ENCODE data around the gene PTTG1IP. TPM values are rescaled to one million over a fixed set of nuclear protein-coding genes. Genes with fewer than 3 reads are reported as not detected.

Gene PTTG1IP
- total and polyA plus RNA-seq, 2 of the 13 experiments (the other 11 are each of a cell fraction or from before 2014, with no cell fraction given): 161 to 700 TPM

DNA sequence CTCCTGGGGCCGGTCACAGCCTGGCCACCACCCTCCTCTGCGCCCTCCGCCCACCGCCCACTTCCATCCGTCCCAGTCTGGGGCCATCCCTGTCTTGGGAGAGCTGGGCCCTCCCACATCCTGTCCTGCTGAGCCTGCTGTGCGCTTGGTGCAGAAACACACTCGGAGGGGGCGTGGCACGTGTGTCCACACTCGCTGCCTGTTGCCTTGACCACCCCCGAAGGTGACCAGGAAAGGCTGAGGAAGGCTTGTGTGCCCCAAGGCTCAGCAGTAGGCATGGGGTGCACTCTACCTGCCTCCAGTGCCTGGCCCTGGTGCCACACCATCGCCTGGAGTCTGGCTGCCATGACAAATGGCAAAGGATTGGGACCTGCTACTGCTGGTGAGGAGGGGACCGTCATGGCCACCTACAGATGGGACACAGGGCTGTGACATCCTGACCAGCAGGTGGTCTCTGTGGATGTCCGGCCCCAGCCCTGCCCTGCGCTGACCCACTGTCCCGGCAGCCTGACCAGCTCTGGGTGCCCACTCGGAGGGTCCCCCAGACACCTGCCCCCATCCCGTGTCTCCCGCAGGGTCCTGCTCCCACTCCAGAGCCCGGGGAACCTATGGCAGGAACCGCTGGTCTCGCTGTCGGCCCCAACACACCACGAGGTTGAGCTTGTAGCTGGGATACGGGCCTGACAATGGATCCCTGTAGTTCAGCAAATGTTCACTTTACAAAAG is 23.2 kb upstream of the PTTG1IP start:
- Histone ChIP-seq H3K9me3 (ENCODE audit: low read length) (no peaks in the 10 kb centered on the region), H4K20me1 (ENCODE audit: insufficient read depth, low read length) (no peaks in the 10 kb centered on the region), H3K9ac (ENCODE audit: insufficient read depth, low read depth, low read length) (no peak overlapping the region), H3K36me3 (replicated peaks in 1 of 2; ENCODE audit: control insufficient read depth in 1 of 2, insufficient read depth in 2 of 2, low read length in 2 of 2) (no peaks in the 10 kb centered on the region), H3K79me2 (ENCODE audit: insufficient read depth, low read length) (no peaks in the 10 kb centered on the region), H3K4me2 (ENCODE audit: low read depth, low read length) (no peak overlapping the region), H2AFZ (ENCODE audit: low read length) (no peak overlapping the region), H3K27ac (ENCODE audit: extremely low read length, insufficient read depth, low read length) (no peak overlapping the region), H3K27me3 (ENCODE audit: control insufficient read depth in 1 of 2, insufficient read depth in 2 of 2, low read length in 2 of 2) (peaks cover 3 to 7% of the 10 kb centered on the region in 2 experiments; a peak in 2 of 5 replicates), H3K4me1 (ENCODE audit: insufficient read depth, low read length) (peaks cover 49% of the 10 kb centered on the region), H3K4me3 (replicated peaks in 1 of 3; ENCODE audit: insufficient read depth in 1 of 3, low read depth in 2 of 3, low read length in 3 of 3) (no peak overlapping the region)
- intact Hi-C loops (cut with micrococcal nuclease; ENCODE audit: unreplicated experiment) (no loop called here), in situ Hi-C loops (cut with HindIII; ENCODE audit: extremely low pct_ligation_motif_present, low pct_unique_long_range_greater_than_20kb) (no loop called here)
- no TSS peak for BruUV-seq (replicated peaks)
- ChIA-PET POLR2A (interaction anchor here (2.0 kb wide), 1 partner anchor 19 kb away, joined by 6 read pairs; no protein-coding TSS in a partner anchor), CTCF (ENCODE audit: low intra/inter-chr PET ratio, low total read pairs) (no interaction called here)
- DNase-seq (ENCODE audit: low spot score) (no peak), ATAC-seq (no peak), FAIRE-seq (no peak)
- TF ChIP-seq MYC (CRISPR knock-in tag; IDR thresholded peaks at IDR 0.05; ENCODE audit: borderline replicate concordance): 0 out of 2 replicates have a peak, but pooled peaks have one; percentile 15
- TF ChIP-seq, protein P1, sequence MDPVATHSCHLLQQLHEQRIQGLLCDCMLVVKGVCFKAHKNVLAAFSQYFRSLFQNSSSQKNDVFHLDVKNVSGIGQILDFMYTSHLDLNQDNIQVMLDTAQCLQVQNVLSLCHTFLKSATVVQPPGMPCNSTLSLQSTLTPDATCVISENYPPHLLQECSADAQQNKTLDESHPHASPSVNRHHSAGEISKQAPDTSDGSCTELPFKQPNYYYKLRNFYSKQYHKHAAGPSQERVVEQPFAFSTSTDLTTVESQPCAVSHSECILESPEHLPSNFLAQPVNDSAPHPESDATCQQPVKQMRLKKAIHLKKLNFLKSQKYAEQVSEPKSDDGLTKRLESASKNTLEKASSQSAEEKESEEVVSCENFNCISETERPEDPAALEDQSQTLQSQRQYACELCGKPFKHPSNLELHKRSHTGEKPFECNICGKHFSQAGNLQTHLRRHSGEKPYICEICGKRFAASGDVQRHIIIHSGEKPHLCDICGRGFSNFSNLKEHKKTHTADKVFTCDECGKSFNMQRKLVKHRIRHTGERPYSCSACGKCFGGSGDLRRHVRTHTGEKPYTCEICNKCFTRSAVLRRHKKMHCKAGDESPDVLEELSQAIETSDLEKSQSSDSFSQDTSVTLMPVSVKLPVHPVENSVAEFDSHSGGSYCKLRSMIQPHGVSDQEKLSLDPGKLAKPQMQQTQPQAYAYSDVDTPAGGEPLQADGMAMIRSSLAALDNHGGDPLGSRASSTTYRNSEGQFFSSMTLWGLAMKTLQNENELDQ (CRISPR knock-in tag; IDR thresholded peaks at IDR 0.05; ENCODE audit: borderline replicate concordance): no peak
- 77% methylated on average over 17 of the region's 25 CpGs for WGBS (ENCODE audit: low lambda C conversion rate)

DNA sequence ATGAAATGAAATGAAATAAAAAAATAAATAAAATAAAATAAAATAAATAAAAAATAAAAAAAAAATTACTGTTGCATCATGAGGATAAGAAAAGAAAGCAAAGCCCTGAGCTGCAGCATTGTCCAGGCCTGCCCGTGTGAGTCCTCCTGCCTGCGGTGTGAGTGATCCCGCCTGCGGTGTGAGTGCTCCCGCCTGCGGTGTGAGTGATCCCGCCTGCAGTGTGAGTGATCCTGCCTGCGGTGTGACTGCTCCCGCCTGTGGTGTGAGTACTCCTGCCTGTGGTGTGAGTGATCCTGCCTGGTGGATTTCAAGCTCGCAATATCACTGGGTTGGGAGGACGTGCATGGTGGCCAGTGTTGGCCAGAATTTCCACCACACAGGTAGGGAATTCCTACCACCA is 22.4 kb upstream of the PTTG1IP start:
- WGBS (ENCODE audit: low lambda C conversion rate): 79% methylated on average over 7 of the region's 11 CpGs
- TF ChIP-seq, protein P2, sequence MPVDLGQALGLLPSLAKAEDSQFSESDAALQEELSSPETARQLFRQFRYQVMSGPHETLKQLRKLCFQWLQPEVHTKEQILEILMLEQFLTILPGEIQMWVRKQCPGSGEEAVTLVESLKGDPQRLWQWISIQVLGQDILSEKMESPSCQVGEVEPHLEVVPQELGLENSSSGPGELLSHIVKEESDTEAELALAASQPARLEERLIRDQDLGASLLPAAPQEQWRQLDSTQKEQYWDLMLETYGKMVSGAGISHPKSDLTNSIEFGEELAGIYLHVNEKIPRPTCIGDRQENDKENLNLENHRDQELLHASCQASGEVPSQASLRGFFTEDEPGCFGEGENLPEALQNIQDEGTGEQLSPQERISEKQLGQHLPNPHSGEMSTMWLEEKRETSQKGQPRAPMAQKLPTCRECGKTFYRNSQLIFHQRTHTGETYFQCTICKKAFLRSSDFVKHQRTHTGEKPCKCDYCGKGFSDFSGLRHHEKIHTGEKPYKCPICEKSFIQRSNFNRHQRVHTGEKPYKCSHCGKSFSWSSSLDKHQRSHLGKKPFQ (CRISPR knock-in tag; IDR thresholded peaks at IDR 0.05; ENCODE audit: insufficient replicate concordance): peak; percentile 97
- TF ChIP-seq RBM39 (IDR thresholded peaks at IDR 0.05; ENCODE audit: low read depth, low read length, poor library complexity, severe bottlenecking) (no peak), ZNF263 (CRISPR knock-in tag; IDR thresholded peaks at IDR 0.05) (peak; percentile 95), TBX3 (IDR thresholded peaks at IDR 0.05; ENCODE audit: borderline replicate concordance) (peak; percentile 95)
- TF ChIP-seq, protein P3, sequence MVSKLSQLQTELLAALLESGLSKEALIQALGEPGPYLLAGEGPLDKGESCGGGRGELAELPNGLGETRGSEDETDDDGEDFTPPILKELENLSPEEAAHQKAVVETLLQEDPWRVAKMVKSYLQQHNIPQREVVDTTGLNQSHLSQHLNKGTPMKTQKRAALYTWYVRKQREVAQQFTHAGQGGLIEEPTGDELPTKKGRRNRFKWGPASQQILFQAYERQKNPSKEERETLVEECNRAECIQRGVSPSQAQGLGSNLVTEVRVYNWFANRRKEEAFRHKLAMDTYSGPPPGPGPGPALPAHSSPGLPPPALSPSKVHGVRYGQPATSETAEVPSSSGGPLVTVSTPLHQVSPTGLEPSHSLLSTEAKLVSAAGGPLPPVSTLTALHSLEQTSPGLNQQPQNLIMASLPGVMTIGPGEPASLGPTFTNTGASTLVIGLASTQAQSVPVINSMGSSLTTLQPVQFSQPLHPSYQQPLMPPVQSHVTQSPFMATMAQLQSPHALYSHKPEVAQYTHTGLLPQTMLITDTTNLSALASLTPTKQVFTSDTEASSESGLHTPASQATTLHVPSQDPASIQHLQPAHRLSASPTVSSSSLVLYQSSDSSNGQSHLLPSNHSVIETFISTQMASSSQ (IDR thresholded peaks at IDR 0.05; ENCODE audit: low read depth): no peak
- TF ChIP-seq, protein P3 (CRISPR knock-in tag; IDR thresholded peaks at IDR 0.05; ENCODE audit: borderline replicate concordance): no peak

More for the DNA sequence above, 22.4 kb upstream of the PTTG1IP start:
- Histone ChIP-seq H3K79me2 (ENCODE audit: insufficient read depth, low read length) (no peaks in the 10 kb centered on the region), H3K4me2 (ENCODE audit: low read depth, low read length) (no peak overlapping the region), H3K27me3 (ENCODE audit: control insufficient read depth in 1 of 2, insufficient read depth in 2 of 2, low read length in 2 of 2) (peaks cover 3 to 7% of the 10 kb centered on the region in 2 experiments; a peak in 2 of 5 replicates), H3K4me3 (replicated peaks in 1 of 3; ENCODE audit: insufficient read depth in 1 of 3, low read depth in 2 of 3, low read length in 3 of 3) (no peak overlapping the region), H3K9me3 (ENCODE audit: low read length) (no peaks in the 10 kb centered on the region), H4K20me1 (ENCODE audit: insufficient read depth, low read length) (no peaks in the 10 kb centered on the region), H3K36me3 (replicated peaks in 1 of 2; ENCODE audit: control insufficient read depth in 1 of 2, insufficient read depth in 2 of 2, low read length in 2 of 2) (no peaks in the 10 kb centered on the region), H3K4me1 (ENCODE audit: insufficient read depth, low read length) (peaks cover 57% of the 10 kb centered on the region), H3K27ac (ENCODE audit: extremely low read length, insufficient read depth, low read length) (no peak overlapping the region), H2AFZ (ENCODE audit: low read length) (no peak overlapping the region), H3K9ac (ENCODE audit: insufficient read depth, low read depth, low read length) (no peak overlapping the region)
- DNase-seq (ENCODE audit: low spot score): no peak
- in situ Hi-C loops (cut with HindIII; ENCODE audit: extremely low pct_ligation_motif_present, low pct_unique_long_range_greater_than_20kb) (no loop called here), intact Hi-C loops (cut with micrococcal nuclease; ENCODE audit: unreplicated experiment) (no loop called here)
- no peak for ATAC-seq
- ChIA-PET POLR2A (no interaction called here), CTCF (ENCODE audit: low intra/inter-chr PET ratio, low total read pairs) (no interaction called here)
- BruUV-seq (replicated peaks): no TSS peak
- no peak for FAIRE-seq

Measured in HepG2 (cell line).